GM21576 (cell line): Measurements from ENCODE around the gene SLC9A9.

ENCODE experiments used
- ATAC-seq: cut with Tn5 transposase; IDR thresholded peaks from one replicate; pipeline ENCODE4 v1.9.1; 2021; ENCODE audit warnings: mild to moderate bottlenecking, moderate library complexity; ENCODE audit not compliant: unreplicated experiment

Gene SLC9A9

GRCh38 chr3:143343031-143343430, 505.2 kb downstream of the SLC9A9 start:
- no peak for ATAC-seq

- no peak for ATAC-seq
Measured at GRCh38 chr3:143339451-143339850, 508.8 kb downstream of the SLC9A9 start.

GRCh38 chr3:143337387-143337786, 510.9 kb downstream of the SLC9A9 start:
- no peak for ATAC-seq

GRCh38 chr3:143334231-143334630, 514.0 kb downstream of the SLC9A9 start:
- no peak for ATAC-seq

GRCh38 chr3:143333367-143333766, 514.9 kb downstream of the SLC9A9 start:
- no peak for ATAC-seq

- ATAC-seq, result no peak
Measured at GRCh38 chr3:143332026-143332425, 516.2 kb downstream of the SLC9A9 start.

- no peak for ATAC-seq
Measured at GRCh38 chr3:143331350-143331749, 516.9 kb downstream of the SLC9A9 start.

- ATAC-seq, result no peak
Measured at GRCh38 chr3:143330296-143330868, 517.9 kb downstream of the SLC9A9 start.

- ATAC-seq, result no peak
Measured at GRCh38 chr3:143329567-143330211, 518.6 kb downstream of the SLC9A9 start.

GRCh38 chr3:143328451-143328850, 519.8 kb downstream of the SLC9A9 start:
- ATAC-seq, result no peak

GRCh38 chr3:143326983-143327778, 521.1 kb downstream of the SLC9A9 start:
- no peak for ATAC-seq

- ATAC-seq, result no peak
Measured at GRCh38 chr3:143321058-143321769, 527.1 kb downstream of the SLC9A9 start.

- ATAC-seq, result no peak
Measured at GRCh38 chr3:143315766-143316165, 532.5 kb downstream of the SLC9A9 start.

- ATAC-seq, result no peak
Measured at GRCh38 chr3:143314251-143315093, 533.8 kb downstream of the SLC9A9 start.

GRCh38 chr3:143313893-143314188, 534.4 kb downstream of the SLC9A9 start:
- no peak for ATAC-seq

- ATAC-seq, result no peak
Measured at GRCh38 chr3:143313025-143313892, 535.0 kb downstream of the SLC9A9 start.

- no peak for ATAC-seq
Measured at GRCh38 chr3:143311096-143311495, 537.2 kb downstream of the SLC9A9 start.

GRCh38 chr3:143309705-143310104, 538.6 kb downstream of the SLC9A9 start:
- ATAC-seq, result no peak

- no peak for ATAC-seq
Measured at GRCh38 chr3:143307613-143308183, 540.6 kb downstream of the SLC9A9 start.
